GM21515 (cell line): ENCODE data around the gene SYS1.

Experiments used
- ATAC-seq: cut with Tn5 transposase; IDR thresholded peaks from one replicate; pipeline ENCODE4 v1.9.1; 2021; ENCODE audit not compliant: unreplicated experiment

Gene SYS1

GRCh38 chr20:45412653-45413052 lies 49.7 kb downstream of the SYS1 start:
- ATAC-seq = no peak

DNA sequence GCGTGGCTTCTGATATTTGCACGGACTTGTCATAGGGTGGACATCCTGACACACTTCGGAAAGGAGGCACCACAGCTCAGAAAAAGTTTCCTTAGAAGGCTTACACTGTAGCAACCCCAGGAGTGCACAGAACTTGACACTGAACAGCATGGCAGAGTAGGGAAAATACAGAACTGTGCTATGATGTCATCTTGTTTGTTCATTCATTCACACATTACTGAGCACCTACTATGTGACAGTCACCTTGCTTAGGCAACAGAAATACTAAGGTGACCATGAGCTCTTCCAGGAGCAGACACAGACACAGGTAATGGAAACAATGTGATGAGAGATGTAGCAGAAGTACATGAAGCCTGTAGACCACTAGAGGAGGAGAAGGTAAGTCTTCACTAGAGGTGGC lies 50.5 kb downstream of the SYS1 start:
- no peak for ATAC-seq

DNA sequence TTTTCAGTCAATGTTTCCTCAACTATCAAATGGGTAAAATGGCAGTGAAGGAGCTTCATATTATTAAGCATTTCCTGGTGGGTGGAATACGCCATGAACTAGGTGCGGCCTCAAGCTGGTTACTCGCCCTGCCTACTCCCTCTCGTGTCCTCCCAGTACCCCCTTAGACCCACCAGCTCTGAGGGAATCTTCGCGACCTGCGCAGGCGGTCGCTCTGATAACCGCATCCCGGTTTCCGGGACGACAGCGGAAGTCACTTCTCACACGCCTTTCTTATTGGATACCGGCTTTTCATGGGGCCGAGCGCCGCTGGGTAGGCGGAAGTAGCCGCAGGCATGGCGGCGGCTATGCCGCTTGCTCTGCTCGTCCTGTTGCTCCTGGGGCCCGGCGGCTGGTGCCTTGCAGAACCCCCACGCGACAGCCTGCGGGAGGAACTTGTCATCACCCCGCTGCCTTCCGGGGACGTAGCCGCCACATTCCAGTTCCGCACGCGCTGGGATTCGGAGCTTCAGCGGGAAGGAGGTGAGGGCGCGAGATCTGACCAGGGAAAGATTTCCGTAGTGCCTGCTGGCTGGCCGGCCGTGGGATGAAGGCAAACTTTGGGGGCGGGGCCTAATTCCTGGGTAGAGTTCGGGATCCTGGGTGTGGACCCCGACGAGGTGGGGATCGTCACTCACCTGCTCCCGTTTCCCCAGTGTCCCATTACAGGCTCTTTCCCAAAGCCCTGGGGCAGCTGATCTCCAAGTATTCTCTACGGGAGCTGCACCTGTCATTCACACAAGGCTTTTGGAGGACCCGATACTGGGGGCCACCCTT lies 53.1 kb downstream of the SYS1 start, which contains the start of gene PIGT:
TSS of gene PIGT (plus strand) at position 320 of the 816 bp plus-strand sequence. CDS start at position 336, 16 bp downstream.
- ATAC-seq = peak; percentile 76

DNA sequence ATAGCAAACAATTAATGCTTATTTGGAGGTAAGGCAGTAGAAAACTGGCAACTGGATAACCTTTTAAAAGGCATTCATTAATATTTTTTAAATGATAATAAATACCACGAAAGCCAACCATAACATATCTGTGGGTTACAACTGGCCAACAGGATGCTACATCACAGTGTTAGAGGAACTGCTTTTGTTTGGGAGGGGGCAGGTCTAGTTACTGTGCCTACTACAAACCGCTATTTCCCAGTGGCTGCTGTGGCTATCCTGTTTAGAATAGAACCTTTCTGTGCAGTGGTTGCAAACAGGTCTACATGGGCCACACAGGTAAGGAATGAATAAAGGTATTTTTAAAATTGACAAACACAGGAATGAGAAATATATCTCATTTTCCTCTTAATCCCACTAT lies 54.0 kb downstream of the SYS1 start:
- ATAC-seq = no peak
